Smooth muscle cell (in vitro differentiated cells): ENCODE results near the gene AASDHPPT. TPM values are rescaled to one million over a fixed set of nuclear protein-coding genes. Genes with fewer than 3 reads are reported as not detected.
A peak's percentile ranks its signal among the peaks of the same experiment; 100 is the strongest.

Experiments used
- DNase-seq: peaks from one replicate; lab custom pipeline; 2025; ENCODE audit not compliant: unreplicated experiment; lab: John Stamatoyannopoulos, UW
- H2AFZ ChIP-seq: fragments of 200-600 bp; sonication (generic); 2 replicates; pipeline ENCODE4 v1.6.0; 2016; ENCODE audit warnings: antibody characterized with exemption, low read depth, mild to moderate bottlenecking
- H3F3A ChIP-seq: fragments of 200-600 bp; sonication (generic); 2 replicates; pipeline ENCODE4 v1.6.0; 2017; ENCODE audit warnings: antibody characterized with exemption, low read depth
- H3K27ac ChIP-seq: fragments of 200-600 bp; sonication (generic); 2 replicates; pipeline ENCODE4 v1.5.1; 2016; ENCODE audit warnings: low read depth, mild to moderate bottlenecking
- H3K27me3 ChIP-seq: fragments of 200-600 bp; sonication (generic); 2 replicates; pipeline ENCODE4 v1.6.1; 2016; ENCODE audit warnings: low read depth, mild to moderate bottlenecking
- H3K36me3 ChIP-seq: fragments of 200-600 bp; sonication (generic); 2 replicates; pipeline ENCODE4 v1.5.1; 2016; ENCODE audit warnings: low read depth
- H3K4me1 ChIP-seq: fragments of 200-600 bp; sonication (generic); 2 replicates; pipeline ENCODE4 v1.5.1; 2016; ENCODE audit warnings: low read depth
- H3K4me2 ChIP-seq: fragments of 200-600 bp; sonication (generic); 2 replicates; pipeline ENCODE4 v1.6.0; 2016; ENCODE audit warnings: mild to moderate bottlenecking
- H3K4me3 ChIP-seq: fragments of 200-600 bp; sonication (generic); 2 replicates; pipeline ENCODE4 v1.5.1; 2016; ENCODE audit warnings: mild to moderate bottlenecking
- H3K79me2 ChIP-seq: fragments of 200-600 bp; sonication (generic); 2 replicates; pipeline ENCODE4 v1.6.0; 2016; ENCODE audit warnings: low read depth, mild to moderate bottlenecking
- H3K9ac ChIP-seq: fragments of 200-600 bp; sonication (generic); 2 replicates; pipeline ENCODE4 v1.6.0; 2016; ENCODE audit warnings: low read depth
- H3K9me3 ChIP-seq: fragments of 200-600 bp; sonication (generic); replicated peaks from 2 replicates; pipeline ENCODE4 v1.5.1; 2016; ENCODE audit warnings: low read depth
- H4K20me1 ChIP-seq: fragments of 200-600 bp; sonication (generic); 2 replicates; pipeline ENCODE4 v1.6.0; 2016; ENCODE audit warnings: low read depth
- CTCF ChIP-seq: fragments of 200-600 bp; sonication (generic); IDR thresholded peaks from 2 replicates; pipeline ENCODE4 v1.5.1; 2017; ENCODE audit warnings: borderline replicate concordance, mild to moderate bottlenecking, antibody characterized with exemption; ENCODE audit not compliant: insufficient read depth, poor library complexity, severe bottlenecking
- WGBS: methylation state at CpG from one replicate; pipeline ENCODE4 v1.1.7; 2016; ENCODE audit warnings: low lambda C conversion rate; 5-methylcytosine and 5-hydroxymethylcytosine counted together
- polyA plus RNA-seq: library from polyadenylated mRNA; unstranded; fragments of >200 nt; fragmentation: Nextera tagmentation; extraction: Ambion mirVana; gene quantifications from 2 replicates; pipeline ENCODE4 v1.2.1, GENCODE V29; 2016
- total RNA-seq: library from RNA; depleted of rRNA; stranded (reverse); fragments of >200 nt; gene quantifications from 2 replicates; pipeline ENCODE4 v1.2.3, GENCODE V29; 2014

AASDHPPT gene
- total RNA-seq (75.3 and 78.7 TPM in 2 replicates), polyA plus RNA-seq (28.5 and 35.6 TPM in 2 replicates)

GRCh38 chr11:106077609-106078455 is at the start of gene AASDHPPT:
AASDHPPT (plus strand) TSS chr11:106077662; CDS start chr11:106077711, 49 bp downstream.
- DNase-seq = no peak

GRCh38 chr11:106030609-106031008 is 46.9 kb upstream of the AASDHPPT start:
- H2AFZ ChIP-seq = no peak overlapping the region
- H3K4me2 ChIP-seq = no peak overlapping the region
- peak overlapping the region; percentile 74 for H3K27ac ChIP-seq
- H3K4me3 ChIP-seq = no peak overlapping the region
- no peaks in the 10 kb centered on the region for H3K4me1 ChIP-seq
- H3K36me3 ChIP-seq = no peaks in the 10 kb centered on the region
- WGBS = 68% methylated on average over 4 of the region's 4 CpGs
- no peaks in the 10 kb centered on the region for H3F3A ChIP-seq
- DNase-seq = no peak
- no peaks in the 10 kb centered on the region for H4K20me1 ChIP-seq
- no peak for TF ChIP-seq CTCF
- no peaks in the 10 kb centered on the region for H3K27me3 ChIP-seq
- H3K9me3 ChIP-seq = no peaks in the 10 kb centered on the region
- H3K79me2 ChIP-seq = no peaks in the 10 kb centered on the region
- H3K9ac ChIP-seq = no peak overlapping the region

More at GRCh38 chr11:106077609-106078455, at the start of gene AASDHPPT:
- WGBS = 1% methylated on average over 53 of the region's 55 CpGs
- no peaks in the 10 kb centered on the region for H3K27me3 ChIP-seq
- H3K9me3 ChIP-seq = no peaks in the 10 kb centered on the region
- peak within 1 kb of the TSS; percentile 94 for H3K9ac ChIP-seq
- H3K27ac ChIP-seq = peak within 1 kb of the TSS; percentile 90
- peak within 1 kb of the TSS; percentile 91 for H3K4me2 ChIP-seq
- peak within 1 kb of the TSS; percentile 98 for H2AFZ ChIP-seq
- H3F3A ChIP-seq = no peaks in the 10 kb centered on the region
- H3K36me3 ChIP-seq = no peaks in the 10 kb centered on the region
- peaks cover 49% of the 10 kb centered on the region for H3K79me2 ChIP-seq
- peak within 1 kb of the TSS; percentile 74 for H3K4me3 ChIP-seq
- TF ChIP-seq CTCF = no peak
- H3K4me1 ChIP-seq = peaks cover 18% of the 10 kb centered on the region
- H4K20me1 ChIP-seq = peaks cover 11% of the 10 kb centered on the region

- no peak overlapping the region for H3K4me2 ChIP-seq
- no peaks in the 10 kb centered on the region for H3K36me3 ChIP-seq
- no peaks in the 10 kb centered on the region for H3K4me1 ChIP-seq
- TF ChIP-seq CTCF = no peak
- H2AFZ ChIP-seq = no peak overlapping the region
- H3K4me3 ChIP-seq = no peak overlapping the region
- no peak for DNase-seq
- no peaks in the 10 kb centered on the region for H3F3A ChIP-seq
- no peak overlapping the region for H3K9ac ChIP-seq
- no peaks in the 10 kb centered on the region for H3K79me2 ChIP-seq
- no peaks in the 10 kb centered on the region for H4K20me1 ChIP-seq
- no peaks in the 10 kb centered on the region for H3K9me3 ChIP-seq
- H3K27ac ChIP-seq = peak overlapping the region; percentile 74
- 75% methylated on average over 2 of the region's 2 CpGs for WGBS
- H3K27me3 ChIP-seq = no peaks in the 10 kb centered on the region
Measured at GRCh38 chr11:106031202-106031810, 46.2 kb upstream of the AASDHPPT start.
